ENCODE measurements around the gene DOCK8.

DOCK8 gene

DNA sequence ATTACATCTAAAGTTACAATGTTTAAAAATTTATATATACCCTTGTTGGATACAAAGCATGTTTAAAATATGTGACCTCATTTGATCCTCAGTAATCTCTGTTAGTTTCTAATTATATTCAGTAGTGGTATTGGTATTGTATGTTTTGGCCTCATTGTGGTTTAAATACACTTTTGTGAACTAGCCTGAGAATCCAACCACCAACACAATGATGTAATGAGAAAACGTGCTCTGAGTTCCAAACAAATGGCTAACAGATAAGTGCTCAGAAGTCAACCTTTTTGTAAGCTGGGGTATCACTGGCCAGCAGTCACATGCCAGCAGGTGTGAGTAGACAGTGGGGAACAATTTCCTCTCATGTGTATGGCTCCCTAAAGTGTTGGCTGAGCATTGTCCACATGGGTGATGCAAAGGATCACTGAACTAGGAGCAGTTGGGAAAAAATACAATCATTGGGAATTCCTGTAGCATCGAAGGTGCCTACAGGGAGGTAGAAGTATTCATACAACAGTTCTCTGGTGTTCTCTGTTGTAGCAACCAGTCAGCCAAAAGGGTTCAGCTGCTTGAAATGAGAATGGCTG, 56.1 kb downstream of the DOCK8 start:
- DNase-seq = no peak

DNA sequence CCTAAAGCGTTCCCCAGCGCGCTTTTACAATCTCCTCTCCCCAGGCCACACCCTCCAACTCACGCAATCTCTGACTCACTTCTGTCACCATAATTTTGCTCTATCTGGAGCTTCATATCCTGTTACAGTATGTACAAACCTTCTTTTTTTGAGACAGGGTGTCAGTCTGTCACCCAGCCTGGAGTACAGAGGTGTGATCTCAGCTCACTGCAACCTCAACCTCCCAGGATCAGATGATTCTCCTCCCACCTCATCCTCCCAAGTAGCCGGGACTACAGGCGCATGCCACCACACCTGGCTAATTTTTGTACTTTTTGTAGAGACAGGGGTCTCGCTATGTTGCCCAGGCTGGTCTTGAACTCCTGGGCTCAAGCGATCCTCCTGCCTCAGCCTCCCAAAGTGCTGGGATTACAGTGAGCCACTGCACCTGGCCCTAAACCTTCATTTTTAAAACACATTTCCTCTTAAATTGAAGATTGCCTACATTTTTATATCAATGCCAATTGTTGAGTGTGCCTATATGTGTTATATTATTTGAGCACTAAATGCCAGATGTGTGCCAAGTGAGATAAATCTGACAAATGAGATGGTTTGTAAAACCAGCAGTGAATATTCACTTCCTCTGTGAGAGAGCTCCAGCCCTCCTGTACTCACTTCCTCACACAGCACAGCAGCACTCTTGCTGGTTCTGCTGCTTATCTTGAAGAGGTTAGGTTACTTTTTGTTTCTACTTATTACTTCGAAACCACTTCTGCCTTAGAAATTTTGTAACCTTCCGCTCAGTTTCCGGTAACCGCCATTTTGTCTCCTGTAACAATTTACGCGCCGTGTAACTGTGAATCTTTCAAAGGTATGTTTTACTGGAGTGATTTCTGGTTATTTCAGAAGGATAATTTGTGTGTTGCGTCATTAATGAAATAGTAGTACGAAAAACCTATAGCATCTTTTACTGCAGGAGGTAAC, 57.9 kb downstream of the DOCK8 start:
- DNase-seq = peak; percentile 74

DNA sequence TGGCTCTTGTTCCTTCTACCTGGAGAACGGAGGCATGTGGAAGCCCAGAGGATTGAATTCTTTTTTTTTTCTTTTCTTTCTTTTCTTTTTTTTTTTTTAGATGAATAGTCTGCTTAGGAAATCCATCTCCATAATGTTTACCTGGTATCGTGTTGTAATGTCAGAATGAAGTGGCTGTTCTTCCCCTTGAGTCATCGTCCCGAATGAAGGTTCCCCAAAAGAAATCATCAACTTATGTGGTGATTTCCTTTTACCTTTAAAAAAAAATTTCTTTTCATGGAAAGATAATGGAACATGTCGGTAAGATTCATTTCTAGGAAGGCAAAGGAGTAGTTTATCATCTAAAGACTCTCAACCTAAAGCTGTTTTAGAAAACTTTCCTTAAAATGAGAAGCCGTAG, 59.7 kb downstream of the DOCK8 start:
- no peak for DNase-seq

DNA sequence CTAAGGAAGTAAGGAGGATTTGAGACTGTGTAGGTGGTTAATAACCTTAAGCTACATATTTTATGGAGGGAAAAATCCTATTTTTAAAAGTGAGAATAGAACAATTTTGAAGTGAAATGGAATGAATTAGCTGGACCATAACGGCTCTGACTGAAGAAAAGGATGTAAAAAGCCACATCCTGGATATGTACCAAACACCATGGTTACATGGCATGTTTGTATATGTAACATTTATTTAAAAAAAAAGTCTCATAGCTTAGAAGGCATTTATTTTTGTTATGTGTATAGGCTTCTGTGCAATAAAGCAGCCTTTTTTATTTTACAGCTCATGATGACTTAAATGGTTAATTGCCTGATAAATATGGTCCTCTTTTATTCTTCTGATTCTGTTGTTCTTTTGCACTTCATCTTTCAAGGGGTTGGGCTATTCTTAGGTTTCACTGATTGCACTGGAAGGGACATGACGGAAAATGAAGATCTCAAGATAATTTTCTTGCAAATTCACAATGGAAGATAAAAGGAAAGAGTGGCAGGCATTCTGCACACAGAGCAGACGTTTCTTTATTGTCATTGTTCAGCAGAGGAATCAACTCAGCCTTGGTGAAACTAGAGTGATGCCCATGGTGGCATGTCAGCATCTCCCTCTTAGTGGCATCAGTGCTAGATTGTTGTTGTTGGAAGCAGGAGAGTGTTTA, 63.1 kb downstream of the DOCK8 start:
- no peak for DNase-seq

DNA sequence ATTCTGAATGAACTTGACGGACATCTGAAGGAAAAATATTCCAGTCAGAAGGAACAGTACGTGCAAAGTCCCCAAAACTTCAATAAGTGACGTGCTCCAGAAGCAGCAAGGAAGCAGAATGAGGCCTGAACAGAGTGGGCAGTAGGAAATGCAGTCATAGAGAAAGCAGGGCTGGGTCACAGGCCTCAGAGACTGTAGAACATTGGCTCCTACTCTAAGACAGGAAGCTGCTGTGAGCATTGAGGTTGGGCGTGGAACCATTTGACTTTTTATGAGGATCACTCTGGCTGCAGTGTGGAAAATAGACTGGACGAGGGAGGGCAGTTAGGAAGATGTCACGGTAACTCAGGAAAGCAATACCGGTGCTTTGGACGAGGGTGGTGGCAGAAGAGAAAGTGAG, 64.0 kb downstream of the DOCK8 start:
- peak; percentile 16 for DNase-seq

DNA sequence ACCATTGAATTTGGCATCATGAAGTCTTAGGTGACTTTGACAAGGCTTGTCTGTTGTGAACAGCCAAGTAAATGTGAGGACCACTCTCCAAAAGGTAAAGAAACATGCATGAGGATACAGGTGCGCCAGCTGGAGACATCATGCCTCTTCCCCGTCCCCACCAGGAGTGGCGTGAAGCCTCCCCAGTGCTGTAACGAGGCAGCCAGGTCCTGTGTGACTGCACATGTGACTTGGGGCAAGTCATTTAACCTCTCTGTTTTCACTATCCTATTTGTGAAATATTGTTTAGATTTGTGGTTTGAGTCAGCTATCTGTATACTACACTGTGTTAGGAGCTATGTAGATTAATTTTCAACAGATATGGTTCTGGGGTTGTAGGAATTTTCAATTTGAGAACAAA, 65.0 kb downstream of the DOCK8 start:
- DNase-seq = no peak

DNA sequence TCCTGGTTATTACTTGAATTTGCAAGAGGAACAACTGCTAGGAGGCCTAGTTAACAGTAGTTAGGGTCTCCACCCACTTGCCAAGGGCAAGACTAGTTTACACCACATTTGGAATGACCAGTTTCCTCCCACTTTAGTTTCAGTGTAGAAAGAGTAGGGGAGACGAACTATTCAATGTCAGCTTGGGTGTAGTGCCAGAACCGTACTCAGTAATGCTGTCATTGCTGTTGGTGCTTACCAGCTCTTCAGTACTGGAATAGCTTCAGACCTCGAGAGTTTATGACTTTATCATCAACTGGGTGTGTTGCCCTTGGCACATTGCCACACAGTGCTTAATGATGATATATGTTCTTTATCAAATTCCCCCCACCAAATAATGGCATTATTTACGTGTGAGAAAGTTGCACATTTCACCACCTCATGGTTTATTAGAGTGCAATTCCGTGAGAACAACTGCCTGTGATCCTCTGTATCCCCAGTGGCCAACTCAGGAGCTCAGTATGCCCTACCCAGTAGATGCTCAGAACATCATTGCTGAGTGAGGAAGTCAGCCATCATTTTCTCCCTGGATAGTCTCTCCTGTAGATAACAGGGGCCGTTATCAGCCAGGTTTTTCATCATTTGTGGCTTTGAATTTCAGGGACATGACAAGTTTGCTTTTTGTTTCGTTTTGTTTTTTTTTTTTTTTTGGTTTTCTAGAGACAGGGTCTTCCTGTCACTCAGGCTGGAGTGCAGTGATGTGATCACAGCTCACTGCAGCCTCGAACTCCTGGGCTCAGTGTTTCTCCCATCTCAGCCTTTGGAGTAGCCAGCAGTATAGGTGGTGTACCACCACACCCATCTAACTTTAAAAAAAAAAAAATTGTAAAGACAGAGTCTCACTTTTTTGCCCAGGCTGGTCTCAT, 67.3 kb downstream of the DOCK8 start:
- no peak for DNase-seq

DNA sequence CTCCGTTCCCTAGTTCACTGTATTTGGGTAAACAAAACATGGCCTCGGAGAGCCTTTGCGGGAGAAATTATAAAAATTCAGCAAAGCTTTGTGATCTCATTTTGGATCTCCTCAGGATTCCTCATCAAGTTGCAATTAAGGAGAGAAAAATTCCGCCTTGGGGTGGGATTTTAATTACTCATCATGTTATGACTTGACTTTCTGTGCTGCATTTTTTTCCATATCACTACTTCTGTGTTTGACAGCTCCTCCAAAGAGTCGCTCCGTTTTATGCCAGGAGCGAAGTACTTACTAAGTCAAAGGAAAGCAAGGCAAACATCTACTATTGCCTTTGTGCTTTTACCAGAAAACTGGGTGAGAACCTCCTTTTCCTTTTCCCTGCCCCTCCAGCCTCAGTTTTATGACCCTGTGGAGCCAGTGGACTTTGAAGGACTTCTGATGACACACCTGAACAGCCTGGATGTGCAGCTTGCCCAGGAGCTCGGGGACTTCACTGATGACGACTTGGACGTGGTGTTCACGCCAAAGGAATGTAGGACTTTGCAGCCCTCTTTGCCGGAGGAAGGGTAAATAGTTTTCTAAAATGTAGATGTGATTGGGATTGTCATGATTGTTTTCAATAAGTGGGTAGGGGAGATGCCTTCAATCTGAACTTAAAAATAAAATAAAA, 71.5 kb downstream of the DOCK8 start:
- DNase-seq = no peak

DNA sequence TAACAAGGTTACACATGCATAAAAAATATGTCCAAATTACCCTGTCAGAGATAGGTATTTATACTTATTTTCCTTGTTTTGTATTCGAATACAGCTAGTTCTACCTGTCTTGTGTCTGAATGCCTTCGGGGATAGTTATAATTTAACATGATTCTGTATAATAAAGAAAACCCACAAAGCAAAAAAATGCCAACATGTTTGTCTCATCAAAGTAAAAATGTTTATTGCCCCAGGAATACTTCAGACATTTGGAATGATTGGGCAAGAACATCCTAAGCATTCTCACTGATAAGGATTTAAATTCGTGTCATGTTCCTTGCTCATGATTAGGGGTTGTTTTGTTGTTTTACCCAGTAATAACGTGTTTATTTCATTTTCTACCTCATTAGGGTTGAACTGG, 74.5 kb downstream of the DOCK8 start:
- DNase-seq = no peak

DNA sequence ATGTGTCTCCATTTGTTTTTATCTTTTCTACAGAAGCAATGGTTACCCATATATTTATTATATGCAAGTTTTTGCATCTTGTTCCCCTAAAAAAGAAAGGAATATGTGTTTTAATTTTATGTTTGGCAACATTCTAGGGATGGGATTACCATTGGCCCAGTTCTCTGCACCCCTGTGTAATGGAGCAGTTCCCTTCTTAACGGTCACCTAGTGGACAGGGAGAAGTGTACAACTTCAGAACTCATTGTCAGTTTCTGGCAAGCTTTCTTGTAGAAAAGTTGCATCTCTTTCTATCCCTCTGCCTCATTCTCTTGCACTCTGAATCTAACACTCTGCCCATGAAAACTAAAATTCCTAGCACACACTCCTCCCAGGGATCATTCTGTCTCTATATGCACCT, 78.2 kb downstream of the DOCK8 start:
- DNase-seq = no peak

DNA sequence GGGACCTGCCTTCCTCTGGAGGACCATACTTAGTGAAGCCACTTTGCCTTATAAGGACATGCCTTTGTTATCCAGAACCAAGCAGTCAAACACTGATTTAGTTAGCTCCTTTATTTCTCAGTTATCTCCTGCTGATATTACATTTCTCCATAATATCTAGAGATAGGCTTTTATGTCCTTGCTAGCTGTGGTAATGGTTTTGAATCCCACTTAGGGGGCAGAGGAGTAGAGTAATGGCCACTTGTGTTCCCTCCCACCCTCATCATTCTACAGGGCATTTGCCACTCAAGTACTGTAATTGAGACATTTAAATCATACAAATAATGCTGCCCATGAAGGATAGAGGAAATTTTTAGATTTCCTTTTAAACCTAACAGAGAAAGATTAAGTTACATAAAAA, 80.9 kb downstream of the DOCK8 start:
- no peak for DNase-seq

DNA sequence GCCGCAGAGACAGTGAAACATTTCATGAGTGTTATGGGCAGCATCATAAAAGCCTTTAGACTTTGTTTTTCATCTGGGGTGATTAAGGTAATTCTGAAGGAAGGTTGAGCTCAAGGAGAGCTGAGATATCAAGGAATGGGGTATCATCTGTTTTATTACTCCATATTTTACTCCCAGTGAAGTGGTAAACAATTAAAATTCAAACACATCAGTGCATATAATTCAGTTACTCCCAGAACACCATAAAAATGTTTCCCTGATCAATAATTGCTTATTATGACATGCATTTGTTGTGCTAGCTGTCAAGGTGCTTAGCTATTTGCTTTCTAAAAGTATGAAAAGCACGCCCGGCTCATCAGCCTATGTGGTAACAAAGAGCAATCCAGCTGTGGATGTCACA, 81.7 kb downstream of the DOCK8 start:
- DNase-seq = no peak

DNA sequence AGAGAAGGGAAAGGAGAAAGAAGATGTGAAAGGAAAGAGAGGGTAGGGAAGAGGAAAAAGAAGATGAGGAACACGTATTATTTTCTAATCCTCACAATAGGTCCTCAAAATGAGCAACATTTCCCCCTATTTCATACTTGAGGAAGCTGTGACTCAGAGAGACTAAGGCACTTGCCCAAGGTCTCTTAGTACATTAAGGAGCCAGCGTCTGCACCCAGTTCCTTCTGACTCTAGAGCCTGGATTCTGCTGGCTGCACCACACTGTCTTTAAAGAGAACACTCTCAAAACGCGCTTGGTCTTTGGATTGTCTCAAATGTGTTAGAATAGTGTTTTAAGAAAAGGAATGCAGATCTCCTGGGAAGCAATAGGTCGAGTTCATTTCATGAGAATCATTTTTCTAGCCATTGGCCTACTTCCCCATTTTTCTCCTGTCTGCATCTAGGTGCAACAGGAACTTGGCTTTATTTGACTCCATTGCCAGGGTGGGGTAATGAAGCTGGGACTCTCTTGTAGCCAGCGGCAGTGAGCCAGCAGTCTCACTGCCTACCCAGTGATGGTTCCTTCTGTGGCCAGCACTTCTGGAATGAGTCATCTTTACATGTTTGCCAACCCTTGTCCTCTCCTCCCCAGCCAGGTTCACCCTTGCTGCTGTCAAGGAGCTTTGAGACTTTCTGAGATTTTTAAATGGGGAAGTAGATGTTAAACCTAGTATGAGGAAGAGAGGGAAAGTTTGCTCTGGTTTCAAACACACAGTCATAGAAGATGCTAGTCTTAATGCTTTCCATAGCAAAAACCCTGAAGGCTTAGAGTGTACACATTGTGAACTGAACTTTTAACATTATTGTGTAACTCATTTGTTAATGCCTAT, 82.7 kb downstream of the DOCK8 start:
- no peak for DNase-seq

DNA sequence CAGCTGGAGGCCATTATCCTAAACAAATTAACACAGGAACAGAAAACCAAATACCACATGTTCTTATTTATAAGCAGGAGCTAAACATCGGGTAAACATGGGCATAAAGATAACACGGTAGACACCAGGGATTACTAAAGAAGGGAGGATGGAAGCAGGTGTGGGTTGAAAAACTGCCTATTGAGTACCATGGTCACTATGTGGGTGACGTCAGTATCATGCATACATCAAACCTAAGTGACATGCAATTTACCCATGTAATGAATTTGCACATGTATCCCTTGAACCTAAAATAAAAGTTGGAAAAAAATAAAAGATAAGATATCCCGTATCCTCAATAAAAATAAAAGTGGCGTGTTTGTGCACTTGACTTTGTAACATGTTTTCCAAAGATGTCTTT, 88.8 kb downstream of the DOCK8 start:
- no peak for DNase-seq

DNA sequence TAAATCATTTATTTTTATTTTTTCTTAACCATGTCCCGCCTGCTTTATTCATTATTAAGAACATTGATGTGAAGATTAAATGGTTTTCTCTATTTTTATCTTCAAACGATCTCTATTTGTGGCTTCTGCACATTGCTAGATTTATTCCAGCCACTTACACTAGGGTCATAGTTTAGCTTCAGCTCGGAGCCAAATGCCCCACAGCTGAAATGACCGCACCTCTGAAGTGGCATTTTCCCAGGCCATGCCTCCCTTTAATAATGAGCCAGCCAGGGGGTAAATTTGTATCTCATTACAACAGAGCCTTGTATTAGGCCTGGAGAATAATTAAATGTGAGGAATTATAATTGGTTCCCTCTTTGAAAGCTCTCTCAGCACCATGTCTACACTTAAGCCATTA, 89.4 kb downstream of the DOCK8 start:
- DNase-seq = no peak

DNA sequence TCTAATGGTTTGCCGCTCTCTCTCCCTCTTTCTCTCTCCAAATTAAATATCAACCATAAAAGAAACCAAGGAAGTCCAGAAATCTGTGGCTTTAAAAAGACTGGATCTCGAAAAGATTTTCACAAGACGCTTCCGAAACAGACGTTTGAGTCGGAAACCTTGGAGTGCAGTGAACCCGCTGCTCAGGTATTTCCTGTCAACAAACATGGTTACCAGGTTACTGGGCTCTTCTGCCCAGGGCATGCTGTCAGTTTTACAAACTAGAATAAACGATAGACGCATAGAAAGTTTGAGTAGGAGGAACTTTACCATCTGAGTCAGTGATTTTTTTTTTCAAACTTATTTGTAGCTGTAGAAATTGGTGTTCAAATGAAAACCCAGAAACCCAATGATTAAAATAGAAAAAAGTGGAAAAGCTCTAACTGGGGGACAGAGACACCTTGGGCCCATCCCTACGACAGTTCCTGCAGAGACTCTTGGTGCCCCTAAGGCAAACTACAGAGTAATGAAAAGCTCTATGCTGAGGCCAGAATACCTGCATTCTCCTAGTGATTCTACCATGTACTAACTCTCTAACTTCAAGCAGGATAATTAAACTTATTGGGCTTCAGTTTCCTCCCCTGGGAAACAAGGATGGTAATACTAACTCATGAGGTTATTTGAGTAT, 90.0 kb downstream of the DOCK8 start:
- no peak for DNase-seq

DNA sequence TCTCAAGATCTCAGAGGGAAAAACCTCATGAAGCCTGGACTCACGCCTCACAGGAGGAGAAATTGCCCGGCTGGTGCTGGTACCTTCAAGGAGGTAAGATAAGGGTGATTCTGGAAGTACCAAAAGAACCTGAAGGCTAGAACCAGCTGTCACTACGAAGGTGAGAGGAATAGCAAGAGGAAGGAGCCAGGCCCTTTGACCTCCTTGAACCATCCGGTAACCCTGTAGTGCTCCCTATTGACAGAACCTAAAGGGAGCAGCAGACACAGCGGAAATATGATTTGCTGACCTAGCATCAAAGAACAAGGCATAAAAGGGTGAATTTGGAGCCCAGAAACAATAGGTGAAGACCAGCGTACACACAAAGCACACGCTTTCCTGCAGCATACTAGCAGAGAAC, 92.2 kb downstream of the DOCK8 start:
- DNase-seq = peak; percentile 29

DNA sequence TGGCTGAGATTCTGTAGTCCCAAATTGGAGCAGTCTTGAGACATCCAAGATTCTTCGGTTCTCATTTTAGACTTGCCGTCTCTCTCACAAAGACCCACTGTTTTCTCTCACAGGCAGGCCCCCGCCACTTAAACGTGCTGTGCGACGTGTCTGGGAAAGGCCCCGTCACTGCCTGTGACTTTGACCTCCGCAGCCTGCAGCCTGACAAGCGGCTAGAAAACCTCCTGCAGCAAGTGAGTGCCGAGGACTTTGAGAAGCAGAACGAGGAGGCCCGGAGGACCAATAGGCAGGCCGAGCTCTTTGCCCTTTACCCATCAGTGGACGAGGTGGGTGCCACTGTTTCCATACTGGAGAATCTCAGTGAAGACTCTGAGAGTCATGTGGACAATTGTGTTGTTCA, 97.2 kb downstream of the DOCK8 start:
- no peak for DNase-seq

DNA sequence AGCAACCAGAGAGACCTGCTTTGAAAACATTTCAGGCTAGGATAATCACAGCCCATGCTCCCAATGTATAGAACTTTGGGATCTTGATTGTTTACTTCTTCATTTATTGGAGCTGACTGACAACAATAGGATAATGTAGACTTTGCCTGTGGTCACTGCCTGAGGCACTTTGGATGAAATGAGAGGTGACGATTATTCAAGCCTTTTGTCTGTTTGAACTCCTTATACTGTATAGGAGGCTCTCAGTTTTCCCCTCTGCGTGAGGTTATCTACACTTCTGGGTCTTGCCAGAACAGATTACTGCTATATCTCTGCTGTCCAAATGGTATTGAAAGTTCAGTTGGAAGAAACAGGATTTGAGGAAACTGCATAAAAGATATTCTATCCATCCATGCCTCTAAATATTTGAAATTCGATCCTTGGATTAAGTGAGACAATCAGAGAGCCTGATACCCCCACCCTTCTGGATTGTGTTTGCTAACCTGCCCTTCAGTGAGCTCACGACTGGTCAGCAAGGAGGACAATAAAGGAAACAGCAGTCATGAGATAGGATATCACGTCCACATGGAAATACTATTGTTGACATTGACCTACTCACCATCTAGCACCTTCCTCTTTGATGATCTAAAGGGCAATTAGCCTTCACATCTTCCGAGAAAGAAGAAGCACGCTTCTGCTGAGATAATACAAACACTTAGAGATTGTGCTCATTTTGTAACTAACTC, 98.1 kb downstream of the DOCK8 start:
- no peak for DNase-seq

DNA sequence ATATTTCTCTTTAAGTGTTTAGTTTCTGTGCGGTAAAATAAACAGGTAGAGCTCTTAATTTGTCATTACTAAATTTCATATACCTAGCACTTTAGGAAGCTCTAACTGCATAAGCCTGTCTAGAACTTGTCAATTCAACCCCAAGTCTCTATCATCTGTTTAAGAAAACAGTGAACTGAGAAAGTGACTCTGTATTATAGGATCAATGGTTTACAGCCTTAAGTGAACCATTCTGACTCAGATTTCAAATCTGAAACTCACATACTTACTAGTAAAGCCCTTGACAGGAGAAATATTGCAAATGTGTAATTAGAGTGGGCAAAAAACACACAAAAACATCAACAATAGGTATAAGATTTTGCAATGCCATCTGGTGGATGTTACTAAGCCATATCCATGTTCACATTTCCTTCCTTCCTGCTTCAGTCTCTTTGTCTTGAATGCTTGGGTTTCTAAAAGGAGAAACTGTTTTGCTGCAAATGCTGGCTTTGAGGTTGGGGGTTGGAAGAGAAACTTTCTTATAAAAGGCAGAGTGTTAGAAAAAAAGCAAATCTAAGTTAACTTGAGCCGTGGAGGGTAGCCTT, 101.8 kb downstream of the DOCK8 start:
- no peak for DNase-seq

All from activated naive CD4-positive, alpha-beta T cell treated with anti-CD3 and anti-CD28 coated beads, Interleukin-2, amount 50 U/mL, for 16 hours (primary cell).